HUDEP-2 (cell line): ENCODE measurements around the gene CTTN.

Experiments
- DNase-seq, 76 experiments: peaks; one replicate each; lab custom pipeline; 2025; ENCODE audit not compliant: unreplicated experiment in 76 of 76; lab: John Stamatoyannopoulos, UW

CTTN gene

GRCh38 chr11:70424765-70425344 lies 26.5 kb downstream of the CTTN start:
- DNase-seq = no peak

DNA sequence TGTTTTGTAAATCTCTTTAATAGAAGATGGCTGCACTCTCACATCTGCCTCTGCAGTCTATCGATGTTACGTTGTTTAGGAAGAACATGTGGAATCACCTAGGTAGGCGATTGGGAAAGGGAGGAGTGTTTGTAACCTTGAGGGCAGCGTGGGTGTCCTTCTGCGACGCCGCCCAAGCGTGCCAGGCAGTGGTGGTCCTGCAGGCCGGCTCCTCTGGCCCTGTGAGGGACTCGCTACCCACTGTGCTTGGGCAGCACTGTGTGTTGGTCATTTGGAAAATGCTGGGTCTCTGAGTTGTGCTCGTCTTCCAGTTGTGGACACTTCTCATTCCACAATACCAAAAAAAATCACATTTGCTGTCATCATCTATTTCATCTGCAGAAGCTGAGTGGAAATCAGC lies 29.1 kb downstream of the CTTN start:
- DNase-seq = no peak

DNA sequence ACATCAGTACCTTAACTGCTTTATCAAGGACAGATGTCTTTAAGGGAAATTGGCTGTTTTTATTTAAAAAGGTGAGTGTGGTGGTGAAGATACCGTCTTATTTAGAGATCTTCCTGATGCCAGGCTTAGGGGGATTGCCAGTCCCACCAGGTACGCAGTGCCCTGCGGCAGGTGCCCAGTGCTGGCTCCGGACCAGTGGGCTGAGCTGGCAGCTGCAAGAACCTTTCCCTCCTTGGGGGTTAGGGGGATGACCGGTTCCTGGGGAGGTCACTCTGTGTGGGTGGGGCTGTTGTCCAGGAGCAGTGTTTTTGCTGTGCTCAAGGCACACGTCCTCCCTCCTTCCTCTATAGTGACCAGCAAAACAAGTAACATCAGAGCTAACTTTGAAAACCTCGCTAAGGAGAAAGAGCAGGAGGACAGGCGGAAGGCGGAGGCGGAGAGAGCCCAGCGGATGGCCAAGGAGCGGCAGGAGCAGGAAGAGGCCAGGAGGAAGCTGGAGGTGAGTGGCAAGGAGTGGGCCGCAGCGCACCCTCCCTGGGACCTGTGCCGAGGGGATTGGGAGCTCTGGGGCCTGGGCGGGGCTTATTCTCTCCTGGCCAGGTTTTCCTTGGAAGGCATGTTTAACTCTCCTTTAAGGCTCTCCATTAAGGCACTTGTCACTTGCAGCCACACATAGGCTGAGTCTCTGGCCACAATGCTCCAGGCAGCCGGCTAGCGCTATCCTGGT lies 30.5 kb downstream of the CTTN start:
- no peak for DNase-seq

DNA sequence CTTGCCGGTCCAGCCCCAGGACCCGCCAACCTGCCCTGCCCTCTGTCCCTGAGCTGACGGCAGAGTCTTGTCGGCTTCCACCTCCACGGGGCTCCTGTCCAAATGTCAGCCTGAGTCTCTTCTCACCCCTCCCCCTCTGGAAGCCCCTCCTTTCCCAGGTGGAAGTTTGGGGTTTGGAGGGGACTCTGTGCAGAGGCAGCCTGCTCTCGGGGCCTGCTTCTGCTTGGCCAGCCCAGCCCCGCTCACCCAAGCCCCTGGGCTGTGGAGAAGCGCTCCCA lies 31.0 kb downstream of the CTTN start:
- DNase-seq = no peak

DNA sequence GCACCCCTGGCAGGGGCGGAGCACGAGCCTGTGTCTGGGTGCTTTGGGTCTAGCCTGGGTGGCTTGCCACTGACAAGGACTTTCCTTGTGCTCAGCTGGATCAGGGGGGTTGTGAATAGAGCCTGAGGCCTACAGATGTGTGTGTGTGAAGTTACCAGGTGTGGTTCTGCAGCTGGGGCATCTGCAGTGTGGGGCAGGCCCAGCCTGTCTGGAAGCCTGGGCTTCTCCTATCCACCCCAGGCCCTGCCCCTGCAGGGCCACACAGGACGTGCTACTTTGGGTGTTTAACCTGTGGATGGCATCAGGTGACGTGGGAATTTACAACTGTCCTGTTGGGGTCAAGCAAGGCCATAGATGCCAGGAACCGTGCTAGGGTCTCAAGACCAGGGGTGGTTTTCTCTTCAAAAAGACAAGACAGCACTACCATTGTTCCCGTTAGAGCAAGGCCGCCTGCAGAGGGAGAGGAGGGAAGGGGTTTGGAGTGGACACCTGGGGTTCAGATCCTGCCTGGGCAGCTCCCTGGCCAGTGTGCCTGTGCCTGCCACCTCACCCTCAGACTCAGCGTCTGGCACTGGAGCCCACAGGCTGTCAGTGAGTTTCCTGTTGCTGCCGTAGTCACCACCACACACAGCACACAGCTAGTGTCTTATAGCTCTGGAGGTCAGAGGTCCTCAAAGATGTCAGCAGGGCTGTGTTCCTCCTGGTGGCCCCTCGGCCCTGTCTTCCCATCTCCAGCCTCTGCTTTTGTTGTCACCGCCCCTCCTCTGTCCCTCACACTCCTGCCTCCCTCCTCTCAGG lies 31.6 kb downstream of the CTTN start:
- no peak for DNase-seq

DNA sequence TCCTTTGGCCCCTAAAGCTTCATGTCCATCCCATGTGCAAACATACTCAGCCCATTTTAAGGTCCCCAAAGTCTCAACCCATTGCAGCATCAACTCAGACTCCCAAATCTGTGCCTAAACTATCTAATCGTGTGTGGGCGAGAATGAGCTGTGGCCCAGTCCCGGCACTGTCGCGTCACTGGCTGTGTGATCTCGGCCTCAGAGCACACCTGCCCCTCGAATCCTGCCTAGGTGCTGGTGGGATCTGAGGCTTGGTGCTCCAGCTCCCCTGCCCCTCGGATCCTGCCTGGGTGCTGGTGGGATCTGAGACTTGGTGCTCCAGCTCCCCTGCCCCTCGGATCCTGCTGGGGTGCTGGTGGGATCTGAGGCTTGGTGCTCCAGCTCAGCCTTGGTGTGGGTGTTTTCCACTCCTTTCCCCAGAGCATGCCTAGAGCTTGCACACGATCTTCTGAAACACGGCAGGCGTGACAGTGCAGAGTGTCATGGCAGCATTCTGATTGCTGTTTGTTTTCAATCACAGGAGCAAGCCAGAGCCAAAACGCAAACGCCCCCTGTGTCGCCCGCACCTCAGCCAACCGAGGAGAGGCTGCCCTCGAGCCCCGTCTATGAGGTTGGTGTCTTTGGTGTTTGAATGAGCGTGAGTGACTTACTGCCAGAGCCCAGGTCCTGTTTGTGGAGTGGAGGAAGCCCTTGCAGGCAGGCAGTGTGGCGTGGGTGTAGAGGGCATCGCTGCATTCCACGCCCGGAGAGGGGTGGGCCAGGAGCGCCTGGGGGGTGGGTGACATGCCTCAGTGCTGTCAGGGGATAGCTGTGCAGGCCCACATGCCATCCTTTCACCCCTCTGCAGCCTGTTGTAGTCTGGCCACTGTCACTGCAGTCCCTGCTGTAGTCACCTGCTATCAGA lies 32.6 kb downstream of the CTTN start:
- no peak for DNase-seq

DNA sequence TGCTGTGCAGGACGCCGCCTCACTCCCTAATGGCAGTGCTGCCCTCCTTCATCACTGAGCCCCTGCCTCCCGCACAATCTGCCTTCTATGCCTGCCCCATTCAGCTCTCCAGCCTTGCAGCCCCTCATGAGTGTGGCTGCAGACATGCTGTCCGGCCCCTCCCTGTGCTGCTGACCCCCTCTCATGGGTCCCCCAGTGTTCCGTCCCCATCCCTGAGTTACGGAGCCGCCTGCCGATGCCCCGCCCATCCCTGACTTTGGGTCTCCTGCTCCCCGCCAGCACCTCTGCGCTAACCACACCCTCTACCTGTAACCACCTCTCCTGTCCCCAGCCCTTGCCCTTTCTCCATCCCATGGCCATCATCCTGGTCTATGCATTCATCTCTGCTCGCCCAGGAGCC lies 33.3 kb downstream of the CTTN start:
- no peak for DNase-seq

DNA sequence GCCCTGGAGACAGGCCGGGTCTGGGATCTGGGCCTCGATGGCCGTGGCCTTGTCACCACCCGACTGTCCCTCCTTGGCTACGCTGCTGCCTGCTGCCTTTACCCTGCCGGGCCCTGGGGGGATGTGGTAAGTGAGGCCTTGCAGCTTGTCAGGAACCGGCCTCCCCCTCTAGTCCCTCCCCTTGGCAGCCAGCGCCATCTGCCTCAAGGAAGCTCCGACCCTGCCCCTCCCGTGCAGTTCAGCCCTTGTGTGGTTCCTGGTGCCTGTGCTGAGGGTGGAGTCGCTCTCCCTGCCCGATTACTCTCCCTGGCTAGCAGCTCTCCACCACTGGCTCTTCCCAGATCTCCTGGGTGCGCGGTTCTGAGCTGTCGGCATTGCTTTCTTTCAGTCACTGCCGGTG lies 33.7 kb downstream of the CTTN start:
- no peak for DNase-seq

- no peak for DNase-seq
Observed at GRCh38 chr11:70432580-70432979, 34.3 kb downstream of the CTTN start.

DNA sequence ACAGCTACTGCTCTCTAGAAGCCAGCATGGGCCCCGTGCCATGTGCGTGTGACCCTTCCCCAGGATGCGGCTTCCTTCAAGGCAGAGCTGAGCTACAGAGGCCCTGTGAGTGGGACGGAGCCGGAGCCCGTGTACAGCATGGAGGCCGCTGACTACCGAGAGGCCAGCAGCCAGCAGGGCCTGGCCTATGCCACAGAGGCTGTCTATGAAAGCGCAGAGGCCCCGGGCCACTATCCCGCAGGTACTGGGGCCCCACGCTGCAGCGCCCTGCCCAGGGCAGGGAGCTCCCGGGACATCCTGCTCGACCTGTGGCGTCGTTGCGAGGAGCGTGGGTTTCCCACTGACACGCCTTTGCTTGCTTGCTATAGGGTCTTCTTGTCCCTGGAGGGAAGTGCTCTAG lies 34.7 kb downstream of the CTTN start:
- no peak for DNase-seq

GRCh38 chr11:70433526-70433925 lies 35.2 kb downstream of the CTTN start:
- no peak for DNase-seq

GRCh38 chr11:70433966-70434812 lies 35.9 kb downstream of the CTTN start:
- DNase-seq = no peak

- no peak for DNase-seq
Observed at GRCh38 chr11:70434813-70435278, 36.5 kb downstream of the CTTN start.

- no peak for DNase-seq
Observed at GRCh38 chr11:70435361-70435760, 37.0 kb downstream of the CTTN start.

GRCh38 chr11:70435765-70436500 lies 37.6 kb downstream of the CTTN start:
- DNase-seq = no peak

GRCh38 chr11:70436501-70436860 lies 38.2 kb downstream of the CTTN start:
- DNase-seq = no peak

DNA sequence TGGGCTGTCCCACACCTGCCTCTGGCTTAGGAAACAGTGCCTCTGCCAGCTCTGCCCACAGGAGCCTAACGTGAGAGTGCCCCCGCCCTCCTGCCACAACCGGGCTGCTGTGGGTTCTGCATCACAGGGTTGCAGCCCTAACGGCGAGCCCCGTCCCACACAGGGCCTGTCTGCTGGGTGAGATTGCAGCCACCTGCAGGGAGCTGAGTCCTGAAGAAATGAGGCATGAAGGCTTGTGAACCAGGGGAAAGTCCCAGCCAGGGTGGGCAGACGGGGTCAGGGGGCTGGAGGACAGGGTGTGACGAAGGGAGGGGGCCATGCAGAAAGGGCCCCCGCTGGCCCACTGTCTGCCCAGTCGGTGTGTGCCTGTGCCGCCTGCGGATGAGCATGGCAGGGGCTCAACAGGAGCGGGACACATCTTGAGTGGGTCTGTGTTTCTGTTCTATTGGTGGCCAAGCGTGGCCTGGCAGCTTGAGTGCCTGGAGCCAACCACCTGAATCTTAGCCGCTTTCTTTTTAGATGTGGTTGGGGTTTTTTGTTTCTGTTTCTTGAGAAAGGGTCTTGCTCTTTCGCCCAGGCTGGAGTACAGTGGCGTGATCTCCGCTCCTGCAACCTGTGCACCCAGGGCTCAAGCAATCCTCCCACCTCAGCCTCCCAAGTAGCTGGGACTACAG lies 38.9 kb downstream of the CTTN start:
- DNase-seq = no peak

- no peak for DNase-seq
Observed at GRCh38 chr11:70440206-70440605, 41.9 kb downstream of the CTTN start.

- no peak for DNase-seq
Observed at GRCh38 chr11:70443773-70444030, 45.4 kb downstream of the CTTN start.
